GM18517 (cell line): ENCODE data around the gene WFDC12.
"Not testable (repeated sequence)": the region's sequence is repeated elsewhere in the genome, so short reads cannot be mapped to it uniquely, and the experiment has no call there.

Source experiments
- ATAC-seq: cut with Tn5 transposase; IDR thresholded peaks from one replicate; pipeline ENCODE4 v1.9.1; 2021; ENCODE audit warnings: mild to moderate bottlenecking, moderate library complexity; ENCODE audit not compliant: unreplicated experiment

The WFDC12 gene

DNA sequence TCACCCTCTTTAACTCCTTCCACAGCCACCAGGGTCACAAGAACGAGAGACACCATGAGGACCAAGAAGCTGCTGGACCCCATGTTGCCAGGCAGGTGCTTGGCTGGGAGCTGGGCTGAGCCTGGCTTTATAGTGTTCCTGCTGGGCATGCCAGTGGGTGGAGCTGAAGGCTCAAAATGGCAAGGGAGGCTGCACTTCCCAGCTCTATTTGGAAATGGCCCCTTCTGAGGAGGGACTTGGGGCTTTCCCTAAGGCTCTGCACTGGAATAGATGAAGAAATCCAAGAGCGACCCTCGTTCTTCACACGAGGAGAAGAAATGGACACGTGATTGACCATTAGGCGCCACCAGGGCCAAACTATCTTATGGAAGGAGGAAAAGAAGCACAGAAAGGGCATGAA lies at the start of gene WFDC12:
TSS of gene WFDC12 (minus strand) at position 101 of the 400 bp plus-strand sequence. CDS start at position 83, 18 bp downstream.
- ATAC-seq: no peak

DNA sequence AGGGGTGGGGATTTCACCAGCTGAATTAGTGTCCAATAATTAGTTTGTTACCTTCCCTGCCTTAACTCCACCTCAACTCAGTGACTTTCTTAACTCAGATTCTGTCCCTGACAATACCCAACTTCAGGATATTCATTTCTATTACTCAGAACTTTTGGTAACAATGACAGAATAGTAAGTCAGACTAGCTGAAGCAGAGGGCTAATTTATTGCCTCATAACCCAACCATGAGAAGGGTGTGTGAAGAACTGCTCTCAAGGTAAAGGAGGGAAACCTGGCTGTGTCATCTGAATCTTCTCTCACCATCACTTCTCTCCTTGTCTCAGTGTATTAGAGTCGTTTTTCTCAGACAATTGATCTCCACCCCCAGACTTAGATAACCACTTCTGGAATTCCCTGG lies 49.3 kb upstream of the WFDC12 start:
- ATAC-seq: no peak

- ATAC-seq: no peak
Observed at GRCh38 chr20:45164906-45165305, 40.6 kb upstream of the WFDC12 start.

DNA sequence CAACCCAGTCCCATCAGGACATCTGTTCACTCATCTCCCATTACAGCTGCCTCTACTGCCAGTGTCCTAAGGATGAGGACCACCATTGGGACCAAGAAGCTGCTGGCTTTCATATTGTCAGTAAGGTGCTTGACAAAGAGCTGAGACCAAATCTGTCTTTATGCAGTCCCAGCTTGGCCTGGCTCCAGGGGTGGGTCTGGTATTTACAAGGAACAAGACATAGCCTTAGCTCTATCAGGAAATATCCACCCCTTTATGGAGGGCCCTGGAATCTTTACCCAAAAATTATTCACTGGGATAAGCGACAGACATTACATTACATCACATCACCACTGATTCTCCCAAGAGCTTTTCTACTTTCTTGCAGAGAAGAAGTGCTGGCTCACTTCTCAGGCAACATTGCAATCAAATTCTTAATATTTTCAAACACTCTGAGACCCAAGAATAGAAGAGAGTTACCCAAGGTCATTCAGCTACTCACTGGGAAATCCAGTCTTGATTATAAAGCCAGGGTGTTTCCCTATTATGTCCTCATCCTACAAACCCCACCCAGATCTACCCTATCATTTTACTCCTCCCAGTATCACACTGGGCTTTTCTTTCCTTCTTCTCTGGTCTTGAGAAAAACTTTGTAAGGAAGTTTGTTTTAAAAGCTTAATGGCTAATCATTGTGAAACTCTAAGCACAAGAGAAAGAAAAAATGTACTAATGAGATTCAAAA lies 39.0 kb upstream of the WFDC12 start:
- no peak for ATAC-seq

DNA sequence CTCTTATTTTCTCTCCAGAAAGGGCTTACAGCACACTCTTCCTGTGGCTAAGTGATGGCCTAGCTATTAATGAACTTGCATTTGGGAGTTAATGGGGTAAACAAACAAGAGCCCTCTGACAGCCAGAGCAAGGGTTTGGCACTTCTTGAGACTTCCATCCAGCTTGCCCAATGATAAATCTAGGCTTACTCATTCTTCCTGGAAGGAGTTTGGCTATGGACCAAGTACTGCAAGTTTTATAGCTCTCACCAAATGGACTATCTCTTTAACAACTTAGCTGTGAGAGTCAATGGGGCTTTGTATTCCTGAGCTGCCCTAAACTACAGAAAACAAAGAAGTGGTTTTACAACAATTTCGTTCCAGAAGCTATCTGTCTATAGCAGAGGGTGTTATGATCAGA lies 33.7 kb upstream of the WFDC12 start:
- ATAC-seq: no peak

DNA sequence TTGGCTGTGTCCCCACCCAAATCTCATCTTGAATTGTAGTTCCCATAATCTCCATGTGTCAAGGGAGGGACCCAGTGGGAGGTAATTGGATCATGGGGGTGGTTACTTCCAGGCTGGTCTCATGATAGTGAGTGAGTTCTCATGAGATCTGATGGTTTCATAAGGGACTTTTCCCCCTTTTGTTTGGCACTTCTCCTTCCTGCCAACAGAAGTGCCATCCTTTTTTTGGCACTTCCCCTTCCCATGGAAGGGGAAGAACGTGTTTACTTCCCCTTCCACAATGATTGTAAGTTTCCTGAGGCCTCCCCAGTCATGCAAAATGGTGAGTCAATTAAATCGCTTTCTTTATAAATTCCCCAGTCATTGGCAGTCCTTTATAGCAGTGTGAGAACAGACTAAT lies 32.4 kb upstream of the WFDC12 start:
- ATAC-seq: no peak

DNA sequence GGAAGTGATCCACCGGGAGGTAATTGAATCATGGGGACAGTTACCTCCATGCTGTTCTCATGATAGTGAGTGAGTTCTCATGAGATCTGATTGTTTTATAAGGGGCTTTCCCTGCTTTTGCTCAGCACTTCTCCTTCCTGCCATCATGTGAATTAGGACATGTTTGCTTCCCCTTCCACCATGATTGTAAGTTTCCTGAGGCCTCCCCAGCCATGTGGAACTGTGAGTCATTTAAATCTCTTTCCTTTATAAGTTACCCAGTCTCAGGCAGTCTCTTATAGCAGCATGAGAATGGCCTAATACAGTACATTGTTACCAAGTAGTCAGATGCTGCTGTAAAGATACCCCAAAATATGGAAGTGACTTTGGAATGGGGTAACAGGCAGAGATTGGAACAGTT lies 30.5 kb upstream of the WFDC12 start:
- ATAC-seq: not testable (repeated sequence)

- no peak for ATAC-seq
Observed at GRCh38 chr20:45154183-45154582, 29.9 kb upstream of the WFDC12 start.

DNA sequence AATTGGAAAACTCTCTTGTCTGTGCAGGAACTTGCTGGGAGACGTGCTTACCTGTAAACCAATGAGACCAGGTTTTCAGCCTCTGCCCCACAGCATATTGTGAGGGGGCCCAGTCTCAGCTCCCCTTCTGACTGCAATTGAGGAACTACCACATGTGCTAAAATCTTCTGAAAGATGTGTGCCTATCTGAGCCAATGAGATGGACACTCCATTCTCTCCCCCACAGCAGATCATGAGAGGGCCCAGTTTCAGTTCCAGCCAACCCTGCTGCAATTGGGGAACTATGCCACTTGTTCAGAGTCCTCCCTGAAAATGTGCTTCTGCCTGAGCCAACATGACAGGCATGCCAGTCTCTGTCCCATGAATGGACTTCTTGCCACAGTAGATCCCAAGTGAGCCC lies 29.5 kb upstream of the WFDC12 start:
- no peak for ATAC-seq

GRCh38 chr20:45153147-45153546 lies 28.9 kb upstream of the WFDC12 start:
- ATAC-seq: no peak

GRCh38 chr20:45152405-45152804 lies 28.1 kb upstream of the WFDC12 start:
- ATAC-seq: no peak

DNA sequence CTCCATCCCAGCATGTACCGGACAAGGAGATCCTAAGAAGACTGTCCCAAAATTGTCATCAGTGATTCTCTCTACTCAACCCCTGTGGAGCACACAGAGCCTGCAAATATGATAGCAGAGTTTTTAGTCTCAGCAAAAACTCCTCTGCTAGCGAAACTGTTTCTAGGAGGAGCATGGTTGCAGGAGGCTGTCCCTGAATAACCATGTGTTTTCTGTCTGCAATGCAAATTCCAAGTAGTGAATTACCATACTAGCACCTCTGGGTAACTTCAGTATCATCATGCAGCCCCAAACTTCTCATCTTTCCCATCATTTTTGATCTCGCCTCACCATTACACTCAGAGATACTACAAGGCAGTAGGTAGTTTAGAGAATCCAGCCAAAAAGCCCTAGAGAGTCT lies 24.8 kb upstream of the WFDC12 start:
- no peak for ATAC-seq

DNA sequence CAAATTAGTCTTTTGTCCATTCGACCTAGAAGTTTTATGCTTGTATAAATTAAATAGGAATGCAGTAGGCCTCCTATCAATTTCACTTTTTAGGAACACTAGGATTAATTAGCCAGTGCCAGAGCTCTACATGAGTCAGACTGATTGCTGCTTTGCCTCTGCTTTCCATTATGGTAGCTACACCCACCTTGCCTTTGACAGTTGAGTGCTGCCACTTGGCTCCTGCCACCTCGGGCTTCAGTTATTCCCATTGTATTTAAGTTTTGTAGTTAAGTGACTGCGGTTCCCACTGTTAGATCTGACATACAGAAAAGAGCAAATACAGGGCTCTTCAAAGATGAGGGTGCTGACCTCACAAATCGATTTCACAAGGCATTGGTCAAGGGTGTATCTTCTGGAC lies 16.6 kb upstream of the WFDC12 start:
- no peak for ATAC-seq

- not testable (repeated sequence) for ATAC-seq
Observed at GRCh38 chr20:45139733-45140375, 15.6 kb upstream of the WFDC12 start.

- no peak for ATAC-seq
Observed at GRCh38 chr20:45138561-45139300, 14.5 kb upstream of the WFDC12 start.

DNA sequence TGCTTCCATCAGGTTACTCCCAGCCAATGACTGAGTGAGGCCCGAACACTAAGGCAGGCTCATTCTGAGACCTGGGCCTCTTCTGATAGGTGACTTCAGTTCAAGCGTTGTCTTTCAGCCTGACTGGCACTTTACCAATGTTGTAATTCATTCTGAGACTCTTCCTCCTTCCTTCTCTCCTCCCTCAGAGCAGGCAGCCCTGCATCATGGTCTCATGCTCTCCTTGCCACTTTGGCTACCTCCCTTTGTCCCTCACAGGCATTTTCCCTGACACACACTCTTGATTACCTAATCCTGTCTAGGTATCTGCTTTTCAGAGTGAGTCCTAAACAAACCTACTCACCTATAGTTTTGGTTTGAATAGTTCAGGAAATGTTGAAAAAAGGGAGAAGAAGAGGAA lies 12.6 kb upstream of the WFDC12 start:
- no peak for ATAC-seq

GRCh38 chr20:45128099-45128498 lies 3.8 kb upstream of the WFDC12 start:
- no peak for ATAC-seq

- ATAC-seq: no peak
Observed at GRCh38 chr20:45121388-45121787, 2.9 kb downstream of the WFDC12 start.

- no peak for ATAC-seq
Observed at GRCh38 chr20:45119556-45120266, 4.6 kb downstream of the WFDC12 start.

GRCh38 chr20:45118028-45118427 lies 6.2 kb downstream of the WFDC12 start:
- no peak for ATAC-seq

- ATAC-seq: no peak
Observed at GRCh38 chr20:45117581-45117980, 6.7 kb downstream of the WFDC12 start.
